ENCODE results near the gene LOXL4.

DNA sequence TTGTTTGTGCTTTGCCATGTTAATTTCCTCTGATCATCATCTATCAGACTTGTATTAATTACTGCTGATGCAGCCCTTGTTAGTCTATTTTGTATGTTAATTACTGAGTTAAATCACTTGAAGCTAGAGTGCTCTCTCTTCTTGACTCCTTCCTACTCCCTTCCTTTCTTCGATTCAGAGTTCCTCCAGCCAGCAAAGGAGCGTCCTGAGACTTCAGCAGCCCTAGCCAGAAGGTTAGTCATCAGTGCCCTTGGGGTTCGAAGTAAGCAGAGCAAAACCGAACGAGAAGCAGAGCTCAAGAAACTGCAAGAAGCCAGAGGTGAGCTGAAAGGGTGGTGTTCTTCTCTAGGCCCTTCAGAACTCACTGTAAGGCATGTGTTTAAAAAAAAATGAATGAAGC, 32.1 kb downstream of the LOXL4 start:
- no peak for TF ChIP-seq POLR2A (IDR thresholded peaks at IDR 0.05)
- TF ChIP-seq, protein P1, sequence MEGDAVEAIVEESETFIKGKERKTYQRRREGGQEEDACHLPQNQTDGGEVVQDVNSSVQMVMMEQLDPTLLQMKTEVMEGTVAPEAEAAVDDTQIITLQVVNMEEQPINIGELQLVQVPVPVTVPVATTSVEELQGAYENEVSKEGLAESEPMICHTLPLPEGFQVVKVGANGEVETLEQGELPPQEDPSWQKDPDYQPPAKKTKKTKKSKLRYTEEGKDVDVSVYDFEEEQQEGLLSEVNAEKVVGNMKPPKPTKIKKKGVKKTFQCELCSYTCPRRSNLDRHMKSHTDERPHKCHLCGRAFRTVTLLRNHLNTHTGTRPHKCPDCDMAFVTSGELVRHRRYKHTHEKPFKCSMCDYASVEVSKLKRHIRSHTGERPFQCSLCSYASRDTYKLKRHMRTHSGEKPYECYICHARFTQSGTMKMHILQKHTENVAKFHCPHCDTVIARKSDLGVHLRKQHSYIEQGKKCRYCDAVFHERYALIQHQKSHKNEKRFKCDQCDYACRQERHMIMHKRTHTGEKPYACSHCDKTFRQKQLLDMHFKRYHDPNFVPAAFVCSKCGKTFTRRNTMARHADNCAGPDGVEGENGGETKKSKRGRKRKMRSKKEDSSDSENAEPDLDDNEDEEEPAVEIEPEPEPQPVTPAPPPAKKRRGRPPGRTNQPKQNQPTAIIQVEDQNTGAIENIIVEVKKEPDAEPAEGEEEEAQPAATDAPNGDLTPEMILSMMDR (IDR thresholded peaks at IDR 0.05): no peak
